Neural progenitor cell (in vitro differentiated cells): ENCODE results near the gene GRIPAP1. TPM values are rescaled to one million over a fixed set of nuclear protein-coding genes. Genes with fewer than 3 reads are reported as not detected.

Source experiments
- DNase-seq: peaks from one replicate; pipeline ENCODE4 v3.0.0-alpha.2; 2016; ENCODE audit warnings: low spot score
- H2AFZ ChIP-seq: fragments of 200-600 bp; sonication (generic); replicated peaks from 2 replicates; pipeline ENCODE4 v1.6.1; 2016; ENCODE audit warnings: antibody characterized with exemption
- H3F3A ChIP-seq: fragments of 200-600 bp; sonication (generic); 2 replicates; pipeline ENCODE4 v1.6.1; 2016; ENCODE audit warnings: antibody characterized with exemption, low read depth
- H3K27ac ChIP-seq: fragments of 200-600 bp; sonication (generic); 2 replicates; pipeline ENCODE4 v1.5.1; 2016; ENCODE audit warnings: mild to moderate bottlenecking
- H3K27me3 ChIP-seq: fragments of 200-600 bp; sonication (generic); 2 replicates; pipeline ENCODE4 v1.6.1; 2016; ENCODE audit warnings: mild to moderate bottlenecking, moderate library complexity
- H3K36me3 ChIP-seq: fragments of 200-600 bp; sonication (generic); 2 replicates; pipeline ENCODE4 v1.5.1; 2016
- H3K4me1 ChIP-seq: fragments of 200-600 bp; sonication (generic); 2 replicates; pipeline ENCODE4 v1.6.1; 2016; ENCODE audit warnings: mixed run types
- H3K4me2 ChIP-seq: fragments of 200-600 bp; sonication (generic); 2 replicates; pipeline ENCODE4 v1.6.1; 2016
- H3K4me3 ChIP-seq: fragments of 200-600 bp; sonication (generic); 2 replicates; pipeline ENCODE4 v1.5.1; 2016
- H3K79me2 ChIP-seq: fragments of 200-600 bp; sonication (generic); 2 replicates; pipeline ENCODE4 v1.6.1; 2016; ENCODE audit warnings: low read depth
- H3K9ac ChIP-seq: fragments of 200-600 bp; sonication (generic); 2 replicates; pipeline ENCODE4 v1.6.1; 2016
- H3K9me3 ChIP-seq: fragments of 200-600 bp; sonication (generic); 2 replicates; pipeline ENCODE4 v1.5.1; 2016; ENCODE audit warnings: low read depth
- H4K20me1 ChIP-seq: fragments of 200-600 bp; sonication (generic); 2 replicates; pipeline ENCODE4 v1.6.1; 2016; ENCODE audit warnings: low read depth
- H3K27ac Mint-ChIP-seq: 3 replicates; pipeline ENCODE4 v1.8.0; 2021; ENCODE audit warnings: mixed read lengths
- H3K27me3 Mint-ChIP-seq: 2 replicates; pipeline ENCODE4 v1.8.0; 2022; ENCODE audit warnings: low read depth, mild to moderate bottlenecking, inconsistent platforms, moderate library complexity, mixed read lengths; ENCODE audit not compliant: insufficient read depth
- H3K36me3 Mint-ChIP-seq: 3 replicates; pipeline ENCODE4 v1.8.0; 2021; ENCODE audit warnings: mixed read lengths
- H3K4me1 Mint-ChIP-seq: 3 replicates; pipeline ENCODE4 v1.8.0; 2021; ENCODE audit warnings: mixed read lengths
- H3K4me3 Mint-ChIP-seq: 3 replicates; pipeline ENCODE4 v1.8.0; 2021; ENCODE audit warnings: mild to moderate bottlenecking, moderate library complexity, mixed read lengths
- H3K9me3 Mint-ChIP-seq: 3 replicates; pipeline ENCODE4 v1.8.0; 2020; ENCODE audit warnings: mixed read lengths
- EZH2 ChIP-seq: fragments of 200-600 bp; sonication (generic); IDR thresholded peaks from 2 replicates; pipeline ENCODE4 v1.6.1; 2017; ENCODE audit warnings: antibody characterized with exemption, mild to moderate bottlenecking, moderate library complexity
- EZH2phosphoT487 ChIP-seq: fragments of 200-600 bp; sonication (generic); IDR thresholded peaks from 2 replicates; pipeline ENCODE4 v1.6.1; 2017; ENCODE audit warnings: antibody characterized with exemption
- total RNA-seq: library from RNA; depleted of rRNA; stranded (reverse); fragments of >200 nt; gene quantifications from 2 replicates; pipeline ENCODE4 v1.2.3, GENCODE V29; 2015; ENCODE audit warnings: low replicate concordance
- TF ChIP-seq, protein P1 (sequence below): fragments of 200-600 bp; sonication (generic); IDR thresholded peaks from 2 replicates; pipeline ENCODE4 v1.5.1; 2017; ENCODE audit warnings: antibody characterized with exemption, mild to moderate bottlenecking

The GRIPAP1 gene
- total RNA-seq, 1 donor from 2014 or later: 30.1 TPM

DNA sequence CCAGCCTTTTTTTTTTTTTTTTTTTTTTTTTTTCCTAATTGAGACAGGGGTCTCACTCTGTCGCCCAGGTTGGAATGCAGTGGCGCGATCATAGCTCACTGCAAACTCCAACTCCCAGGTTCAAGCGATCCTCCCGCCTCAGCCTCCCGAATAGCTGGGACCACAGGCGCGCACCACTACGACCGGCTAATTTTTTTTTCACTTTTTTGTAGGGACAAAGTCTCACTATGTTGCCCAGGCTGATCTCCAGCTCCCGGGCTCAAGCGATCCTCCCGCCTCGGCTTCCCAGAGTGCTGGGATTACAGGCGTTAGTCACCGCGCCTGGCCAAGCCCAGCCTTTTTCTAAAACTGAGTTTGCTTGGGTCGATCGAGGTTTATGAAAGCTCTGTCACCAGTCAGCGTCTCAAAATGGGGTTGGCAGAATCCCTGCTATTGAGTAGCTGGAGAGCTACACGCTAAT is 43.4 kb downstream of the GRIPAP1 start:
- H3K4me3 ChIP-seq: peak overlapping the region; percentile 60
- Mint-ChIP-seq H3K4me3 (peak overlapping the region; percentile 99), H3K27ac (peak overlapping the region; percentile 72), H3K36me3 (peaks cover 3% of the 10 kb centered on the region), H3K4me1 (peaks cover 17% of the 10 kb centered on the region), H3K27me3 (peaks cover 12% of the 10 kb centered on the region), H3K9me3 (peaks cover 22% of the 10 kb centered on the region)
- H3K27me3 ChIP-seq: no peaks in the 10 kb centered on the region
- peak overlapping the region; percentile 50 for H3K9ac ChIP-seq
- DNase-seq: peak; percentile 52
- peaks cover 6% of the 10 kb centered on the region for H3F3A ChIP-seq
- H3K4me1 ChIP-seq: no peaks in the 10 kb centered on the region
- no peak for TF ChIP-seq EZH2
- TF ChIP-seq, protein P1, sequence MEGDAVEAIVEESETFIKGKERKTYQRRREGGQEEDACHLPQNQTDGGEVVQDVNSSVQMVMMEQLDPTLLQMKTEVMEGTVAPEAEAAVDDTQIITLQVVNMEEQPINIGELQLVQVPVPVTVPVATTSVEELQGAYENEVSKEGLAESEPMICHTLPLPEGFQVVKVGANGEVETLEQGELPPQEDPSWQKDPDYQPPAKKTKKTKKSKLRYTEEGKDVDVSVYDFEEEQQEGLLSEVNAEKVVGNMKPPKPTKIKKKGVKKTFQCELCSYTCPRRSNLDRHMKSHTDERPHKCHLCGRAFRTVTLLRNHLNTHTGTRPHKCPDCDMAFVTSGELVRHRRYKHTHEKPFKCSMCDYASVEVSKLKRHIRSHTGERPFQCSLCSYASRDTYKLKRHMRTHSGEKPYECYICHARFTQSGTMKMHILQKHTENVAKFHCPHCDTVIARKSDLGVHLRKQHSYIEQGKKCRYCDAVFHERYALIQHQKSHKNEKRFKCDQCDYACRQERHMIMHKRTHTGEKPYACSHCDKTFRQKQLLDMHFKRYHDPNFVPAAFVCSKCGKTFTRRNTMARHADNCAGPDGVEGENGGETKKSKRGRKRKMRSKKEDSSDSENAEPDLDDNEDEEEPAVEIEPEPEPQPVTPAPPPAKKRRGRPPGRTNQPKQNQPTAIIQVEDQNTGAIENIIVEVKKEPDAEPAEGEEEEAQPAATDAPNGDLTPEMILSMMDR: no peak
- TF ChIP-seq EZH2phosphoT487: no peak
- H3K79me2 ChIP-seq: peaks cover 35% of the 10 kb centered on the region
- H3K4me2 ChIP-seq: peak overlapping the region; percentile 73
- H3K9me3 ChIP-seq: no peaks in the 10 kb centered on the region
- peaks cover 11% of the 10 kb centered on the region for H4K20me1 ChIP-seq
- H2AFZ ChIP-seq: peak overlapping the region; percentile 7
- peak overlapping the region; percentile 23 for H3K27ac ChIP-seq
- no peaks in the 10 kb centered on the region for H3K36me3 ChIP-seq

DNA sequence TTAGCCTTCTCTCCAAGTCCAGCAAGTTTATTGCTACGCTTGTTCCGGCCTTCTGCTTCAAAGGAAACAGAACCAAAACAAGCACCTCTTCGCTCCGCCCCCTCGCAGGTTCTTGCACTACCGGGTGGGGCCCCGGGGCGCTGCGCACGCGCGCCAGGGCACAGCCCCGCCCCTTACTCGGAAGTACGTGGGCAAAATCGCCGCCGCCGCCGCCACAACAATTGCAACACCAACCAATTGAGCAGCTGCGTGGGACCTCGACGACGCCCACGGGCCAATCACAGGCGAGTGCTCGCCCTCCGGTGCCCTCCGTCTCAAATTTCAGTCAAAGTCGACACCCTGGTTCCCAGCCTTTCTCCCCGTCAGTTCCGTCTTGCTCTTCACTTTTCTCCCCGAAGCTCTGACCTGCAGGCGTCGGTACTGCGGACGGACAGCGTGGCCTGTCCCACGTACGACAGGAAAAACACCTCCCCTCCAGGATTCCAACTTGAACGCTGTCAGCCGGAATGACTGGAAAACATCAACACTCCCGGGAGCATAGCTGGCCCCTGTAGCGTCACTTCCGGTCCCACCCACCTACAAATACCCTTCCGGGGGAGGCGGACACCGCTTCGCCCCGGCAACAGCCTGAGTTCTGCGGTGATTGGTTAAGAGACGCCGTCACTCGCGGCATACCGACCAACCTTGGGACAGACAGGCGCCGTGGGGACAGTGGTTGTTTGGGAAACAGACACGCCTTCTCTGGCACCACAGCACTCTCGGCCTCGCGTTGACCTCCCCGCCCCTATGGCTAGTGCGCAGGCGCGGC is 44.0 kb downstream of the GRIPAP1 start:
- Histone ChIP-seq H3K79me2 (peaks cover 41% of the 10 kb centered on the region), H3K4me3 (peak overlapping the region; percentile 60), H3K27ac (peak overlapping the region; percentile 99), H3K27me3 (no peaks in the 10 kb centered on the region), H3F3A (peaks cover 6% of the 10 kb centered on the region), H2AFZ (peak overlapping the region; percentile 88), H4K20me1 (peaks cover 18% of the 10 kb centered on the region), H3K9me3 (no peaks in the 10 kb centered on the region), H3K4me2 (peak overlapping the region; percentile 80), H3K4me1 (no peaks in the 10 kb centered on the region), H3K36me3 (no peaks in the 10 kb centered on the region), H3K9ac (peak overlapping the region; percentile 80)
- TF ChIP-seq EZH2: no peak
- TF ChIP-seq EZH2phosphoT487: no peak
- TF ChIP-seq, protein P1: no peak
- peaks cover 18% of the 10 kb centered on the region for H3K9me3 Mint-ChIP-seq
- peaks cover 3% of the 10 kb centered on the region for H3K36me3 Mint-ChIP-seq
- H3K27me3 Mint-ChIP-seq: peaks cover 12% of the 10 kb centered on the region
- peak overlapping the region; percentile 99 for H3K4me3 Mint-ChIP-seq
- H3K4me1 Mint-ChIP-seq: peaks cover 17% of the 10 kb centered on the region
- peak; percentile 97 for DNase-seq
- H3K27ac Mint-ChIP-seq: peak overlapping the region; percentile 100

DNA sequence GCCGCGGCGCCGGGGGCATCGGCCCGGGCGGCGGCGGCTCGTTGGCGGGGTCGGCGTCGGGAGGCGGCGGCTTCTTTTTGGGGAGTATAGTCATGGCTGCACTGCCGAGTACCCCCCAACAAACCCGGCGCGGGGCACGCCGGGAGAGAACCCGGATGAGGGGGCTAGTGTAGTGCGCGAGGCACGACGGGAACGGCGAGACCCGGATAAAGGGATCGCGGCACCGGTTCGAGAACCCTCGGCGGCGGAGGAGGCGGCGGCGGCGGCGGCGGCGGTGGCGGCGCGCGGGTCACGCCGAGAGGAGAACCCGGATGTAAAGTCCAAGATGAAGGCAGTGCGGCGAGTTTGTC is 44.6 kb downstream of the GRIPAP1 start, which contains the start of gene OTUD5:
TSS of gene OTUD5 (minus strand) at position 131 of the 350 bp plus-strand sequence. CDS start at position 94, 37 bp downstream.
- Histone ChIP-seq H3K4me3 (peak within 1 kb of the TSS; percentile 60), H3K9me3 (no peaks in the 10 kb centered on the region), H2AFZ (peak within 1 kb of the TSS; percentile 88), H3K36me3 (no peaks in the 10 kb centered on the region), H3K27me3 (no peaks in the 10 kb centered on the region), H3K4me1 (no peaks in the 10 kb centered on the region), H3K27ac (peak within 1 kb of the TSS; percentile 99), H3K4me2 (peak within 1 kb of the TSS; percentile 80), H3K9ac (peak within 1 kb of the TSS; percentile 80), H4K20me1 (peaks cover 24% of the 10 kb centered on the region), H3K79me2 (peaks cover 47% of the 10 kb centered on the region), H3F3A (peaks cover 6% of the 10 kb centered on the region)
- peak within 1 kb of the TSS; percentile 100 for H3K27ac Mint-ChIP-seq
- H3K36me3 Mint-ChIP-seq: peaks cover 3% of the 10 kb centered on the region
- peaks cover 17% of the 10 kb centered on the region for H3K4me1 Mint-ChIP-seq
- H3K9me3 Mint-ChIP-seq: peaks cover 15% of the 10 kb centered on the region
- TF ChIP-seq, protein P1: no peak
- TF ChIP-seq EZH2phosphoT487 (no peak), EZH2 (no peak)
- H3K27me3 Mint-ChIP-seq: peaks cover 12% of the 10 kb centered on the region
- peak within 1 kb of the TSS; percentile 99 for H3K4me3 Mint-ChIP-seq
- DNase-seq: no peak
